GM19035 (cell line): ENCODE results near the gene ATP11B.

Experiments
- ATAC-seq: cut with Tn5 transposase; IDR thresholded peaks from one replicate; pipeline ENCODE4 v1.9.1; 2021; ENCODE audit not compliant: unreplicated experiment

ATP11B gene

GRCh38 chr3:182948305-182948704 lies 155.0 kb downstream of the ATP11B start:
- no peak for ATAC-seq

DNA sequence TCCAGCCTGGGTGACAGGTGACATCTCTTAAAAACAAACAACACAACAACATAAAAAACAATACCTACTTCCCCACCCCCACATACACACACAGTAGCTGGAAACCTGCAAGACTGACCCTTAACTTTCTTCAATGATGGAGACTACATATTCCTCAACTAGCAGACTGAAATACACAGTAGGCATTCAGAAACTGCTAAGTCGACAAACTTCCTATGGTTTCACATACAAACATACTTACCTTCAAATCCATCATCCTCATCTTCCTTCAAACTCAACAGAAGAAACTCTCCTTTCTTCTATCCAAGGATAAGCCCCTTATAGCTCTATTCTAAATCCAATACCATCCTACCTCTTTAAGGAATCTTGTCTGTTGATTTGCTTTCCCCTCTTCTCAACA lies 156.4 kb downstream of the ATP11B start:
- ATAC-seq: no peak

- ATAC-seq: no peak
Measured at GRCh38 chr3:182954553-182955235, 161.4 kb downstream of the ATP11B start.

DNA sequence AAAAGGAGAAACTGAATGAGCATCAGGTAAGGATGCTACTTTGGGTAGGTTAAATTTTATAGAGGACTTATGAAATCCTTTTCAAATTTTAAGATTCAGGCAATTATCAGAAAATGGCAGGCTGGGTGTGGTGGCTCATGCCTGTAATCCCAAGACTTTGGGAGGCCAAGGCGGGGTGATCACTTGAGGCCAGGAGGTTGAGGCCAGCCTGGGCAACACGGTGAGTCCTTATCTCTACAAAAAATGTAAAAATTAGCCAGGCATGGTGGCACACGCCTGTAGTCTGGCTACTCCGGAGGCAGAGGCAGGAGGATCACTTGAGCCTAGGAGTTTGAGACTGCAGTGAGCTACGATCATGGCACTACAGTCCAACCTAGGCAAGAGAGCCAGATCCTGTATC lies 163.9 kb downstream of the ATP11B start:
- ATAC-seq: no peak

DNA sequence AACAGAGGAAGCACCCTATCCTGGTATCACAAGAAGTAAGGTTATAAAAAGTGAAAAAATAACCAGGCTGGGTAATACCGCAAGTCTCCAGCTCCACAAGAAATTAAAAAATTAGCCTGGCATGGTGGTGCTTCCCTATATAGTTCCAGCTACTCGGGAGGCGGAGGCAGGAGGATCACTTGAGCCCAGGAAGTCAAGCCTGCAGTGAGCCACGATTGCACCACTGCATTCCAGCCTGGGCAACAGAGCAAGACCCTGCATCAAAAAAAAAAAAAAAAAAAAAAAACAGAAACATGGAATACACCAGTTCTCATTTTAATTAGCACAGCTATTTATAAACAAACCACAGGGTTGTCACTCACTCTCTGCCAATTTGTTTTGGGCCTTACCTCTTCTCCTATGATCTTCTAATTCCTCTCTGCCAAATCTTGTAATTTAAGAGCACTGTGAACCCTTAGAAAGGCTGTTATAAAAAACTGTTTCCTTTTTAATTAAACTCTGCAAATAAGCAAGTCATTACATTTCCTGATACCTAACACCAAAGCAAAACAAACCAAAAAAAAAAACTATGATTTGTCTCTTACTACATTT lies 164.5 kb downstream of the ATP11B start:
- no peak for ATAC-seq

- ATAC-seq: no peak
Measured at GRCh38 chr3:182959474-182960350, 166.4 kb downstream of the ATP11B start.

DNA sequence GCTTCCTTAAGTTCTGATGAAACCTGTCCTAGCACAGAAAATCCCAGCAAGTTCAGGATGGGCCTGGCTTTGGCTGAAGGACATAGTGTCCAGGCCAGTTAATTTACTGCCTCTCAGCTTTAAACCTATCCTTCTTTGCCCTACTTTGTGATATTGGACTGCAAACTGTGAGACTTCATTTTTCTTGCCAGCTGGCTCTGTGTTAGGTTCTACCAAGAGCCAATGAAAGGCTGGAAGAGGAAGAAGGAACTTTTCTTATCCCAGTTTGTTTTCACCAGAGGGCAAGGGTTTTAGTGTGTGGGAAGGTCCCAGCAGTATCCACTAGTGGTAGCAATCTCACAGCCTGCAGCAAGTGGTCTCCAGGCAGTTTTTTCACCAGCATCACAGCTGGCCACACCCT lies 168.9 kb downstream of the ATP11B start:
- no peak for ATAC-seq

DNA sequence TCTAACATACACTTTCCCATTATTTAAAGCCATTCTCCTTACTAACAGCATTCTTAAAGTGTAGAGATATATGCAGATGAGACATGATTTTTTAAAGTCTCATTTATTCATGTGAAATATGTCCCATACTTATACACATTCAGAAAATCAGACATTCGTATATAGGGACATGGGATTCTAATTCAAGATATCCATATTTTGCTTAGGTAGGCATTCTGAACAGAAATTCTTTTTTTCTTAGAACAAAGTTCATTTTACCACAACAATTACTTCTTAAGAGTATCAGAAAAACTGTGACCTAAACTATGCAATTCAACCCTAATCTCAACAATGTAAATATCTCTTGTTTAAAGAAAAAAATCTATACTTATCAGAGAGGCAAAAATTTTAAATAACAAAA lies 170.9 kb downstream of the ATP11B start:
- no peak for ATAC-seq

DNA sequence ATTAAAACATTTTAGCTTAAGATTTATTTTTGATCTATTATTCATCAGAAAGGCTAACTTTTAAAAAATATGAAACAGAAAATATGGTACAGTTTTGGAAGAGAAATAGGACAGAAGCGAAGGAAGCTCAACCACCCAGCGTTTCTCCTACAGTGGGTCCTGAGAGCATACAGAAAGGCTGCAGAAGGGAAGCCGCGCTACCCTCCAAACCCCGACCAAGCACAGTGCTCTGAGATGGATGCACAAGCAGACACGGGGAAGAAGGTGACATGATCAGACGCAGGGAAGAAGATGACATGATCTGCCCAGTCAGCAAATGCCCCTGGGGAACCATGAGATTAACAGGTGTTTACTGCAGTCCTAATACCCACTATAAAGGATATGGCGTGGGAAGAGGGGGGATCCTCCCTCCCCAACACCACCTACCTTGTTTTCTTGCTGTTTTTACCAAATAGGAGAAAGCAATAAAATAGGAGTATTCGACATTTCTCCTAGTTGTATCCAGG lies 172.6 kb downstream of the ATP11B start:
- no peak for ATAC-seq

- ATAC-seq: peak; percentile 65
Measured at GRCh38 chr3:182967218-182968204, 174.2 kb downstream of the ATP11B start.

GRCh38 chr3:182969277-182969676 lies 176.0 kb downstream of the ATP11B start:
- no peak for ATAC-seq

DNA sequence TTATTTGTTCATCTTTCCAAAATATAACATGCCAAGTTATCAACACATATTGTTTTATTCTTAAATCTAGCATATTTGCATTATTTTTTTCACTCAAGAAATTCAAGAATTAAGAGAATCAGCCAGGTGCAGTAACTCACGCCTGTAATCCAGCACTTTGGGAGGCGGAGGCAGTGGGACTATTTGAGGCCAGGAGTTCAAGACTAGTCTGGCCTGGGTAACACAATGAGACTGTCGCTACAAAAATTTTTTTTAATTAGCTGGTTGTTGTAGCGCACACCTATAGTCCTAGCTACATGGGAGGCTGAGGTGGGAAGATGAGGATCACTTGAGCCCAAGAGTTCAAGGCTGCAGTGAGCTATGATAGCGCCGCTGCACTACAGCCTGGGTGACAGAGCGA lies 176.5 kb downstream of the ATP11B start:
- ATAC-seq: no peak

DNA sequence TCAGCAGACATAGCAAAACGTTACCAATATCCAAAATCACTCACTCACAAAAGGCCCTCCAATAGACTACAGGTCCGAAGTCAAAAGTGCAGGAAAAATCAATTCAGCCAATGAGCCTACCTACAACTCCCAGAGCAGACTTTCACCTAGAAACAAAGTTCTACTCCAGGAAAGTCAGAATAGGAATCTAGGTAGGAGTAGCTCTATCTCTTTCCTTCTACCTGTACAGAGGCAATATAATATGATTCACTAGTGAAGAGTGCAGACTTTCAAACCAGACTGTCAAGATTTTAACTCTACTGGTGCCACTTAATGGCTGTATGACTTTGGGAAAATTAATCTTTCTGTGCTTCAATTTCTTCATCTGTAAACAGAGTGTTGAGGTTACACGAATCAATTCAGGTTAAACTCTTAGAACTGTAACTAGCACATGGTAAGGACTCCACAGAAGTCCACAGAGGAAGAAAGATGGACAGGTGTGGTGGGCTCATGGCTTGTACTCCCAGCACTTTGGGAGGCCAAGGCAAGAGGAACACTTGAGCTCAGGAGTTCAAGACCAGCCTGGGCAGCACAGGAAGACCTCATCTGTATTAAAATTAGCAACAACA lies 177.6 kb downstream of the ATP11B start:
- no peak for ATAC-seq
